Measurements from ENCODE around the gene COPS8. TPM values are rescaled to one million over a fixed set of nuclear protein-coding genes. Genes with fewer than 3 reads are reported as not detected.
A peak's percentile ranks its signal among the peaks of the same experiment; 100 is the strongest.

COPS8 gene
- total and polyA plus RNA-seq, 2 of the 4 experiments (the other 2 are of a cell fraction) = 47.0 to 64.9 TPM

GRCh38 chr2:237130562-237131421 is 45.1 kb downstream of the COPS8 start (continued):
- TF ChIP-seq MAFK (IDR thresholded peaks at IDR 0.05; ENCODE audit: low read depth, low read length) (no peak), POLR2A (IDR thresholded peaks at IDR 0.05; ENCODE audit: low read depth, low read length) (no peak)

- Histone ChIP-seq H2AK5ac (ENCODE audit: low read depth, low read length) (peak overlapping the region; percentile 73), H3K18ac (ENCODE audit: low read depth, low read length) (peak overlapping the region; percentile 73), H2AK9ac (replicated peaks; ENCODE audit: low read depth, low read length, poor library complexity) (peak overlapping the region; percentile 68), H3K14ac (replicated peaks; ENCODE audit: low read depth, low read length) (peak overlapping the region; percentile 44; the same call in 1 of the 2 replicates), H2AFZ (replicated peaks; ENCODE audit: low read length, poor library complexity) (peak overlapping the region; percentile 9), H3K27ac (ENCODE audit: insufficient read depth, low read length) (peak overlapping the region; percentile 61; the same call in 1 of the 2 replicates), H3K4ac (ENCODE audit: low read depth, low read length) (peak overlapping the region; percentile 9; the same call in 1 of the 2 replicates), H3K9me1 (ENCODE audit: insufficient read depth, low read length) (peaks cover 29% of the 10 kb centered on the region), H4K5ac (ENCODE audit: low read depth, low read length) (peak overlapping the region; percentile 17; the same call in 1 of the 2 replicates), H3K4me1 (ENCODE audit: control insufficient read depth, insufficient read depth, low read length) (peaks cover 18% of the 10 kb centered on the region), H3K9me3 (ENCODE audit: control insufficient read depth, insufficient read depth, low read length) (no peaks in the 10 kb centered on the region; the same call in 1 of the 2 replicates), H2BK5ac (ENCODE audit: low read depth, low read length, poor library complexity, severe bottlenecking) (no peak overlapping the region), H3K36me3 (ENCODE audit: control insufficient read depth, insufficient read depth, low read length) (no peaks in the 10 kb centered on the region), H3K4me3 (ENCODE audit: insufficient read depth, low read depth, low read length) (no peak overlapping the region), H3K79me1 (ENCODE audit: low read depth in 1 of 2, low read length in 2 of 2) (peaks cover 0 to 28% of the 10 kb centered on the region in 2 experiments; a peak in 3 of 4 replicates), H2BK120ac (ENCODE audit: low read depth, low read length) (peak overlapping the region; percentile 33; the same call in 1 of the 2 replicates), H4K20me1 (ENCODE audit: insufficient read depth, low read length) (no peaks in the 10 kb centered on the region), H3K56ac (ENCODE audit: extremely low read depth, insufficient read depth, low read length) (no peak overlapping the region), H2BK20ac (ENCODE audit: low read depth, low read length) (peak overlapping the region; percentile 1; the same call in 1 of the 2 replicates), H3K9ac (ENCODE audit: low read depth, low read length) (0 out of 2 replicates have a peak overlapping the region, but pooled peaks have one; percentile 13), H3K27me3 (ENCODE audit: control insufficient read depth, insufficient read depth, low read length) (no peaks in the 10 kb centered on the region), H4K8ac (ENCODE audit: low read depth in 2 of 2, low read length in 2 of 2) (peak overlapping the region in 1 of 2 experiments; percentile 8; a peak in 1 of 4 replicates), H2BK15ac (ENCODE audit: low read depth, low read length) (peak overlapping the region; percentile 3; the same call in 1 of the 3 replicates), H3K4me2 (ENCODE audit: low read depth, low read length) (no peak overlapping the region), H4K91ac (ENCODE audit: insufficient read depth, low read depth, low read length) (peak overlapping the region; percentile 24; the same call in 1 of the 2 replicates), H3K23ac (ENCODE audit: low read depth, low read length) (no peak overlapping the region)
- intact Hi-C loops (cut with micrococcal nuclease) (no loop called here), dilution Hi-C loops (cut with HindIII; ENCODE audit: low sequenced_read_pairs, unreplicated experiment) (no loop called here), in situ Hi-C loops (cut with MboI; ENCODE audit: low sequenced_read_pairs) (no loop called here)
- no peak for ATAC-seq (ENCODE audit: low read depth)
- DNase-seq = no peak
- POLR2A ChIA-PET (ENCODE audit: unreplicated experiment) = no interaction called here
- TF ChIP-seq RCOR1 (IDR thresholded peaks at IDR 0.05; ENCODE audit: insufficient replicate concordance, low read length) (no peak), FOS (IDR thresholded peaks at IDR 0.05; ENCODE audit: low read depth, low read length) (no peak), USF2 (IDR thresholded peaks at IDR 0.05; ENCODE audit: low read depth, low read length) (no peak), CHD1 (IDR thresholded peaks at IDR 0.05; ENCODE audit: low read depth, low read length) (no peak), NFE2L2 (IDR thresholded peaks at IDR 0.05; ENCODE audit: low read depth, low read length) (no peak), POLR2A (IDR thresholded peaks at IDR 0.05; ENCODE audit: low read depth, low read length) (no peak), BHLHE40 (IDR thresholded peaks at IDR 0.05; ENCODE audit: low read depth, low read length) (no peak), ELK1 (IDR thresholded peaks at IDR 0.05; ENCODE audit: borderline replicate concordance, low read depth, low read length) (no peak), MAZ (IDR thresholded peaks at IDR 0.05; ENCODE audit: borderline replicate concordance, low read depth, low read length) (no peak), MAFK (IDR thresholded peaks at IDR 0.05; ENCODE audit: low read depth, low read length) (no peak), CEBPB (IDR thresholded peaks at IDR 0.05; ENCODE audit: low read depth, low read length) (no peak)
- 50% methylated on average over 1 of the region's 6 CpGs; no CpG with 5 or more reads in 1 of the 2 experiments for WGBS, 2 experiments (ENCODE audit: extremely low coverage in 2 of 2, insufficient read length in 1 of 2)
- CTCF ChIA-PET = interaction anchor here (1.3 to 1.6 kb wide), 2 partner anchors 10 to 319 kb away, joined by 3 read pairs; no protein-coding TSS in a partner anchor
- BruUV-seq (replicated peaks) = no TSS peak
Measured at GRCh38 chr2:237131749-237132533, 46.3 kb downstream of the COPS8 start.
